ENCODE data around the gene ZNF333. TPM values are rescaled to one million over a fixed set of nuclear protein-coding genes. Genes with fewer than 3 reads are reported as not detected.

Gene ZNF333
- total RNA-seq, 1 donor from 2014 or later, result 22.5 TPM

GRCh38 chr19:14715841-14716240, 26.0 kb downstream of the ZNF333 start:
- no peak for DNase-seq (ENCODE audit: extremely low spot score, unreplicated experiment)
- no peak overlapping the region for H3K27ac Mint-ChIP-seq
- H3K36me3 Mint-ChIP-seq, result peaks cover 81% of the 10 kb centered on the region
- no peaks in the 10 kb centered on the region for H3K4me1 Mint-ChIP-seq (ENCODE audit: unreplicated experiment)
- H3K27me3 Mint-ChIP-seq, result no peaks in the 10 kb centered on the region
- peaks cover 22% of the 10 kb centered on the region for H3K9me3 Mint-ChIP-seq
- no peak for TF ChIP-seq CTCF (conservative IDR thresholded peaks at IDR 0.05)
- H3K4me3 Mint-ChIP-seq, result no peak overlapping the region

GRCh38 chr19:14718522-14719116, 28.8 kb downstream of the ZNF333 start:
- no peak overlapping the region for H3K4me3 Mint-ChIP-seq
- no peak for TF ChIP-seq CTCF (conservative IDR thresholded peaks at IDR 0.05)
- no peaks in the 10 kb centered on the region for H3K4me1 Mint-ChIP-seq (ENCODE audit: unreplicated experiment)
- DNase-seq (ENCODE audit: extremely low spot score, unreplicated experiment), result no peak
- H3K9me3 Mint-ChIP-seq, result peaks cover 29% of the 10 kb centered on the region
- H3K27me3 Mint-ChIP-seq, result no peaks in the 10 kb centered on the region
- H3K27ac Mint-ChIP-seq, result no peak overlapping the region
- H3K36me3 Mint-ChIP-seq, result peaks cover 82% of the 10 kb centered on the region

GRCh38 chr19:14719162-14719561, 29.3 kb downstream of the ZNF333 start:
- Mint-ChIP-seq H3K9me3 (peaks cover 29% of the 10 kb centered on the region), H3K4me3 (no peak overlapping the region), H3K27me3 (no peaks in the 10 kb centered on the region)

GRCh38 chr19:14722127-14722526, 32.3 kb downstream of the ZNF333 start:
- Mint-ChIP-seq H3K4me3 (no peak overlapping the region), H3K27me3 (no peaks in the 10 kb centered on the region), H3K4me1 (ENCODE audit: unreplicated experiment) (no peaks in the 10 kb centered on the region), H3K36me3 (peaks cover 54% of the 10 kb centered on the region), H3K27ac (no peak overlapping the region), H3K9me3 (peaks cover 34% of the 10 kb centered on the region)
- no peak for TF ChIP-seq CTCF (conservative IDR thresholded peaks at IDR 0.05)
- DNase-seq (ENCODE audit: extremely low spot score, unreplicated experiment), result no peak

More at GRCh38 chr19:14719162-14719561, 29.3 kb downstream of the ZNF333 start:
- no peak for TF ChIP-seq CTCF (conservative IDR thresholded peaks at IDR 0.05)
- no peaks in the 10 kb centered on the region for H3K4me1 Mint-ChIP-seq (ENCODE audit: unreplicated experiment)
- peaks cover 77% of the 10 kb centered on the region for H3K36me3 Mint-ChIP-seq
- DNase-seq (ENCODE audit: extremely low spot score, unreplicated experiment), result no peak
- no peak overlapping the region for H3K27ac Mint-ChIP-seq

GRCh38 chr19:14728595-14728994, 38.7 kb downstream of the ZNF333 start:
- Mint-ChIP-seq H3K9me3 (peaks cover 16% of the 10 kb centered on the region), H3K4me3 (no peak overlapping the region), H3K36me3 (peaks cover 5% of the 10 kb centered on the region), H3K4me1 (ENCODE audit: unreplicated experiment) (no peaks in the 10 kb centered on the region), H3K27ac (no peak overlapping the region), H3K27me3 (no peaks in the 10 kb centered on the region)
- DNase-seq (ENCODE audit: extremely low spot score, unreplicated experiment), result no peak
- no peak for TF ChIP-seq CTCF (conservative IDR thresholded peaks at IDR 0.05)

- H3K9me3 Mint-ChIP-seq, result peaks cover 12% of the 10 kb centered on the region
Observed at GRCh38 chr19:14731200-14731599, 41.4 kb downstream of the ZNF333 start.

More at GRCh38 chr19:14731200-14731599, 41.4 kb downstream of the ZNF333 start:
- no peak for TF ChIP-seq CTCF (conservative IDR thresholded peaks at IDR 0.05)
- no peaks in the 10 kb centered on the region for H3K36me3 Mint-ChIP-seq
- H3K4me1 Mint-ChIP-seq (ENCODE audit: unreplicated experiment), result no peaks in the 10 kb centered on the region
- DNase-seq (ENCODE audit: extremely low spot score, unreplicated experiment), result no peak
- no peak overlapping the region for H3K27ac Mint-ChIP-seq
- no peaks in the 10 kb centered on the region for H3K27me3 Mint-ChIP-seq
- no peak overlapping the region for H3K4me3 Mint-ChIP-seq
